ENCODE measurements around the gene IRAK1BP1. TPM values are rescaled to one million over a fixed set of nuclear protein-coding genes. Genes with fewer than 3 reads are reported as not detected.

The IRAK1BP1 gene
- total RNA-seq, 1 donor from 2014 or later = 4.2 TPM

DNA sequence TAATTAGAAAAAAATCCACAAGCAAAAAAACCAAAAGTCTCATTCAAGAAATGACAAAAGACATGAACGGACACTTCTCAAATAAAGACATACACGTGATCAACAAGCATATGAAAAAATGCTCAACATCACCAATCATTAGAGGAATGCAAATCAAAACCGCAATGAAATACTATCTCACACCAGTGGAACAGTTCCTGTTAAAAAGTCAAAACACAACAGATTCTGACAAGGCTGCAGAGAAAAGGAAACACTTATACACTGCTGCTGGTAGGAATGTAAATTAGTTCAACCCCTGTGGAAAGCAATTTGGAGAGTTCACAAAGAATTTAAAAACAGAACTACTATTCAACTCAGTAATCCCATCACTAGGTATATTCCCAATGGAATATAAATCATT, 58.0 kb downstream of the IRAK1BP1 start:
- no peaks in the 10 kb centered on the region for H3K27me3 ChIP-seq
- no peaks in the 10 kb centered on the region for H3K4me1 ChIP-seq
- H3K9me3 ChIP-seq = no peaks in the 10 kb centered on the region
- TF ChIP-seq, protein P1, sequence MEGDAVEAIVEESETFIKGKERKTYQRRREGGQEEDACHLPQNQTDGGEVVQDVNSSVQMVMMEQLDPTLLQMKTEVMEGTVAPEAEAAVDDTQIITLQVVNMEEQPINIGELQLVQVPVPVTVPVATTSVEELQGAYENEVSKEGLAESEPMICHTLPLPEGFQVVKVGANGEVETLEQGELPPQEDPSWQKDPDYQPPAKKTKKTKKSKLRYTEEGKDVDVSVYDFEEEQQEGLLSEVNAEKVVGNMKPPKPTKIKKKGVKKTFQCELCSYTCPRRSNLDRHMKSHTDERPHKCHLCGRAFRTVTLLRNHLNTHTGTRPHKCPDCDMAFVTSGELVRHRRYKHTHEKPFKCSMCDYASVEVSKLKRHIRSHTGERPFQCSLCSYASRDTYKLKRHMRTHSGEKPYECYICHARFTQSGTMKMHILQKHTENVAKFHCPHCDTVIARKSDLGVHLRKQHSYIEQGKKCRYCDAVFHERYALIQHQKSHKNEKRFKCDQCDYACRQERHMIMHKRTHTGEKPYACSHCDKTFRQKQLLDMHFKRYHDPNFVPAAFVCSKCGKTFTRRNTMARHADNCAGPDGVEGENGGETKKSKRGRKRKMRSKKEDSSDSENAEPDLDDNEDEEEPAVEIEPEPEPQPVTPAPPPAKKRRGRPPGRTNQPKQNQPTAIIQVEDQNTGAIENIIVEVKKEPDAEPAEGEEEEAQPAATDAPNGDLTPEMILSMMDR (IDR thresholded peaks at IDR 0.05) = no peak
- TF ChIP-seq POLR2A (IDR thresholded peaks at IDR 0.05) (no peak), POLR2AphosphoS5 (IDR thresholded peaks at IDR 0.05; ENCODE audit: insufficient read depth in 1 of 2, low read depth in 1 of 2) (no peak)
- no peak overlapping the region for H3K27ac ChIP-seq
- no peak for DNase-seq (ENCODE audit: extremely low spot score in 2 of 2)
- intact Hi-C loops (cut with DNase I) = no loop called here
- H3K36me3 ChIP-seq = no peaks in the 10 kb centered on the region
- H3K4me3 ChIP-seq = no peak overlapping the region

DNA sequence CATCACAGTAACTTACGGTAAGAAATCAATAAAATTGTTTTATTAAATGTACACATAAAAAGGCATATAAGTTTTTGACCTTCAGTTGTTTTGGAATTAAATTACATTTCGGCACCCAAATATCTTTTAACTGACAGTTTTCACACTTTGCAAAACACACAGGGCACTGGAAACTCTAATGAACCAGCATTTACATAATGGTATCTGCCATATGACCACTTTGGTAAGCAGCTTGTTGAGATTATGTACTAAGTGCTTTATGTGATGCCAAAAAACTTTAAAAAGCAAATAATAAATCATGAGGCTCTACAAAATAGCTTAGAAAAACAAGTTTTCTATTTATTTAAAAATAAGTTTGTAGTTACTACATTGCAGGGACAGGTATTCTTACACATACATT, 68.2 kb downstream of the IRAK1BP1 start:
- Histone ChIP-seq H3K27me3 (no peaks in the 10 kb centered on the region), H3K27ac (no peak overlapping the region), H3K4me1 (no peaks in the 10 kb centered on the region), H3K9me3 (no peaks in the 10 kb centered on the region), H3K4me3 (no peak overlapping the region), H3K36me3 (peaks cover 0 to under 1% of the 10 kb centered on the region in 2 donors)
- no peak for TF ChIP-seq POLR2AphosphoS5 (IDR thresholded peaks at IDR 0.05; ENCODE audit: insufficient read depth in 1 of 2, low read depth in 1 of 2)
- TF ChIP-seq, protein P1 (IDR thresholded peaks at IDR 0.05) = no peak
- TF ChIP-seq POLR2A (IDR thresholded peaks at IDR 0.05) = no peak
- DNase-seq (ENCODE audit: extremely low spot score in 2 of 2) = no peak
- intact Hi-C loops (cut with DNase I) = no loop called here

DNA sequence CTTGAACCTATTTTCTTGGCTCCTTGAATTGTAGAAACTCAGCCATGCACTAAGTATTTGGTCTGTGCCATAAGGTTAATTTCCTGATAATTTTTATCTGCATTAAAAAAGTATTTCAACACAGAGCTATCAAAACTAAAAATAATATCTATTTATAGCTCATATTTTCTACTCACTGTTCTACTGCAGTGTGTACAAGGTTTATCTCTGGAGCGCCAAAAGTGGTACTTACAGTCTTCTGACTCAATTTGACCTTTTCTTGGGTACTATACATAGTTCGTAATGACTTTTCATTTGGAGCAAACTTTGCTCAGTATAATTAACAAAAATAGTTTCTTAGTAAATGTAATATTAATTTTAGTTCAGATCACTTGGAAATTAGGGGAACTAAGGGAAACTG, 69.2 kb downstream of the IRAK1BP1 start:
- intact Hi-C loops (cut with DNase I) = no loop called here

DNA sequence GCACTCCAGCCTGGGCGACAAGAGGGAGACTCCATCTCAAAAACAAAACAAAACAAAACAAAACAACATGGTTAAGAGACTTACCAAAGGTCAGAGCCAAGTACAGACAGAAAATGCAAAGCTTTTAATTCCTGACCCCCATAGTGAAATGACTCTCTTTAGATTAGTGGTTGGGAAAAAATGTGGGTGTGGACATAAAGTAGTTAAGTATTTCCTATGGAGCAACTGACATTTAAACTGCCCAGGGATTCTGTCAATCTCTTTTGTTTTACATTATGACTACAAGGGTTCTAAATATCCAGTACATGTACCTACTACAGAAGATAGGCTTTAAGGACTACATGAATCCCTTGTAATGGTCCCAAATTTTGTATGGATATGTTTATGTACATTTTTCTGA, 75.1 kb downstream of the IRAK1BP1 start:
- TF ChIP-seq POLR2AphosphoS5 (IDR thresholded peaks at IDR 0.05; ENCODE audit: insufficient read depth in 1 of 2, low read depth in 1 of 2) (no peak), POLR2A (IDR thresholded peaks at IDR 0.05) (no peak)
- TF ChIP-seq, protein P1 (IDR thresholded peaks at IDR 0.05) = no peak
- H3K4me1 ChIP-seq = no peaks in the 10 kb centered on the region
- H3K27ac ChIP-seq = no peak overlapping the region
- H3K4me3 ChIP-seq = no peak overlapping the region
- DNase-seq (ENCODE audit: extremely low spot score in 2 of 2) = no peak
- intact Hi-C loops (cut with DNase I) = no loop called here
- peaks cover 4 to 47% of the 10 kb centered on the region in 2 donors for H3K36me3 ChIP-seq
- H3K27me3 ChIP-seq = no peaks in the 10 kb centered on the region
- no peaks in the 10 kb centered on the region for H3K9me3 ChIP-seq

More for the DNA sequence above, 69.2 kb downstream of the IRAK1BP1 start:
- H3K27ac ChIP-seq = no peak overlapping the region
- H3K36me3 ChIP-seq = peaks cover 0 to 7% of the 10 kb centered on the region in 2 donors
- no peaks in the 10 kb centered on the region for H3K27me3 ChIP-seq
- TF ChIP-seq POLR2A (IDR thresholded peaks at IDR 0.05) (no peak), POLR2AphosphoS5 (IDR thresholded peaks at IDR 0.05; ENCODE audit: insufficient read depth in 1 of 2, low read depth in 1 of 2) (no peak)
- TF ChIP-seq, protein P1 (IDR thresholded peaks at IDR 0.05) = no peak
- H3K4me3 ChIP-seq = no peak overlapping the region
- no peaks in the 10 kb centered on the region for H3K4me1 ChIP-seq
- no peaks in the 10 kb centered on the region for H3K9me3 ChIP-seq
- no peak for DNase-seq (ENCODE audit: extremely low spot score in 2 of 2)

DNA sequence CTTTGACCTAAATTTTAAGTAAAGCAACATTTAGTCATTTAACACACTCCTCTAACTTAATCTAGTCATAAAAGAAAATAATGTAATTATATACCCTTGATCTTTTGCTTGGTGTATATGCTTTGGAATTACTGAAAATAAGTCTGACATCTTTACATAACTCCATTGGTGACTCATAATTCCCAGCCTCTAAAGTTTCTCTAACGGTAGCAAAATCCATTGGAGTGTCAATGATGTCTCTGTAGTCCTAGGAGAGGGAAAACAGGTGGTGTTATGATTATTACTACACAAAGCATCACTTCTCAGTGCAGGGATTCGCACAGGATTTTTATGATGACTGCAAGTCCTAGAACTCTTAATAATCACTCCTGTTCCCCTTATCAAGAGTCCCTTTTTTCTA, 80.2 kb downstream of the IRAK1BP1 start:
- peaks cover 4 to 78% of the 10 kb centered on the region in 2 donors for H3K36me3 ChIP-seq
- no peaks in the 10 kb centered on the region for H3K4me1 ChIP-seq
- no peaks in the 10 kb centered on the region for H3K27me3 ChIP-seq
- DNase-seq (ENCODE audit: extremely low spot score in 2 of 2) = no peak
- no peak for TF ChIP-seq POLR2AphosphoS5 (IDR thresholded peaks at IDR 0.05; ENCODE audit: insufficient read depth in 1 of 2, low read depth in 1 of 2)
- TF ChIP-seq, protein P1 (IDR thresholded peaks at IDR 0.05) = no peak
- no peak for TF ChIP-seq POLR2A (IDR thresholded peaks at IDR 0.05)
- H3K27ac ChIP-seq = no peak overlapping the region
- no peak overlapping the region for H3K4me3 ChIP-seq
- intact Hi-C loops (cut with DNase I) = no loop called here
- H3K9me3 ChIP-seq = peaks cover 5% of the 10 kb centered on the region
